ENCODE measurements around the gene ST3GAL6. TPM values are rescaled to one million over a fixed set of nuclear protein-coding genes. Genes with fewer than 3 reads are reported as not detected.

Gene ST3GAL6
- total RNA-seq, 1 donor from 2014 or later = 6.5 TPM

DNA sequence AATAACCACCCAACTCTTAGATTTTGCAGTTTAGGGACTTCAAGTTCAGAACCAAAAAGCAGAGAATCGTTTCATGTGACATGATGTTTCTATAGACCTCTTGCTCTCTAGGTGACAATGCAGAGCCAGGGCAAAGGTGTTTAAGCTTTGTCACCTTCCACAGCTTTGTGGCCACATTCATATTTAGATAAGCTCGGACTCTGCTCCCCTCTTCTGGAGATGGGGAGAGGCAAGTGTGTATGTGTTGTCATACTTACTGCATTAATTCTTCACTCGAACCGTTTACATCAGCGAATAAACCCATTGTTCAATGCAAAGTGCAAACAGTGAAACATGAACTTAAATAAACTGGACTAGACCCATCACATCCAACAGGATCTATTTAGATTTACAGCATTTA lies 33.2 kb downstream of the ST3GAL6 start:
- Mint-ChIP-seq H3K27ac (ENCODE audit: unreplicated experiment) (no peak overlapping the region), H3K9me3 (ENCODE audit: unreplicated experiment) (no peaks in the 10 kb centered on the region), H3K4me1 (ENCODE audit: unreplicated experiment) (no peaks in the 10 kb centered on the region), H3K27me3 (ENCODE audit: unreplicated experiment) (peaks cover 2% of the 10 kb centered on the region), H3K36me3 (ENCODE audit: low read depth, unreplicated experiment) (no peaks in the 10 kb centered on the region), H3K4me3 (ENCODE audit: unreplicated experiment) (no peak overlapping the region)
- DNase-seq (ENCODE audit: low spot score) = no peak
- TF ChIP-seq, protein P1, sequence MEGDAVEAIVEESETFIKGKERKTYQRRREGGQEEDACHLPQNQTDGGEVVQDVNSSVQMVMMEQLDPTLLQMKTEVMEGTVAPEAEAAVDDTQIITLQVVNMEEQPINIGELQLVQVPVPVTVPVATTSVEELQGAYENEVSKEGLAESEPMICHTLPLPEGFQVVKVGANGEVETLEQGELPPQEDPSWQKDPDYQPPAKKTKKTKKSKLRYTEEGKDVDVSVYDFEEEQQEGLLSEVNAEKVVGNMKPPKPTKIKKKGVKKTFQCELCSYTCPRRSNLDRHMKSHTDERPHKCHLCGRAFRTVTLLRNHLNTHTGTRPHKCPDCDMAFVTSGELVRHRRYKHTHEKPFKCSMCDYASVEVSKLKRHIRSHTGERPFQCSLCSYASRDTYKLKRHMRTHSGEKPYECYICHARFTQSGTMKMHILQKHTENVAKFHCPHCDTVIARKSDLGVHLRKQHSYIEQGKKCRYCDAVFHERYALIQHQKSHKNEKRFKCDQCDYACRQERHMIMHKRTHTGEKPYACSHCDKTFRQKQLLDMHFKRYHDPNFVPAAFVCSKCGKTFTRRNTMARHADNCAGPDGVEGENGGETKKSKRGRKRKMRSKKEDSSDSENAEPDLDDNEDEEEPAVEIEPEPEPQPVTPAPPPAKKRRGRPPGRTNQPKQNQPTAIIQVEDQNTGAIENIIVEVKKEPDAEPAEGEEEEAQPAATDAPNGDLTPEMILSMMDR (IDR thresholded peaks at IDR 0.05; ENCODE audit: unreplicated experiment) = no peak

GRCh38 chr3:98797905-98798304 lies 34.8 kb downstream of the ST3GAL6 start:
- Mint-ChIP-seq H3K9me3 (ENCODE audit: unreplicated experiment) (no peaks in the 10 kb centered on the region), H3K4me3 (ENCODE audit: unreplicated experiment) (no peak overlapping the region), H3K27ac (ENCODE audit: unreplicated experiment) (no peak overlapping the region), H3K4me1 (ENCODE audit: unreplicated experiment) (no peaks in the 10 kb centered on the region), H3K36me3 (ENCODE audit: low read depth, unreplicated experiment) (no peaks in the 10 kb centered on the region), H3K27me3 (ENCODE audit: unreplicated experiment) (peaks cover 2% of the 10 kb centered on the region)
- no peak for DNase-seq (ENCODE audit: low spot score)
- TF ChIP-seq, protein P1 (IDR thresholded peaks at IDR 0.05; ENCODE audit: unreplicated experiment) = no peak

- no peak for DNase-seq (ENCODE audit: low spot score)
- H3K27me3 Mint-ChIP-seq (ENCODE audit: unreplicated experiment) = peaks cover 2% of the 10 kb centered on the region
- no peaks in the 10 kb centered on the region for H3K36me3 Mint-ChIP-seq (ENCODE audit: low read depth, unreplicated experiment)
- TF ChIP-seq, protein P1 (IDR thresholded peaks at IDR 0.05; ENCODE audit: unreplicated experiment) = no peak
- H3K4me1 Mint-ChIP-seq (ENCODE audit: unreplicated experiment) = no peaks in the 10 kb centered on the region
- no peak overlapping the region for H3K27ac Mint-ChIP-seq (ENCODE audit: unreplicated experiment)
- H3K4me3 Mint-ChIP-seq (ENCODE audit: unreplicated experiment) = no peak overlapping the region
- no peaks in the 10 kb centered on the region for H3K9me3 Mint-ChIP-seq (ENCODE audit: unreplicated experiment)
These were observed 35.7 kb downstream of the ST3GAL6 start for GRCh38 chr3:98798820-98799219.

GRCh38 chr3:98799479-98799878 lies 36.3 kb downstream of the ST3GAL6 start:
- Mint-ChIP-seq H3K36me3 (ENCODE audit: low read depth, unreplicated experiment) (no peaks in the 10 kb centered on the region), H3K4me1 (ENCODE audit: unreplicated experiment) (no peaks in the 10 kb centered on the region), H3K9me3 (ENCODE audit: unreplicated experiment) (no peaks in the 10 kb centered on the region), H3K4me3 (ENCODE audit: unreplicated experiment) (no peak overlapping the region), H3K27ac (ENCODE audit: unreplicated experiment) (no peak overlapping the region), H3K27me3 (ENCODE audit: unreplicated experiment) (peaks cover 2% of the 10 kb centered on the region)
- no peak for DNase-seq (ENCODE audit: low spot score)
- TF ChIP-seq, protein P1 (IDR thresholded peaks at IDR 0.05; ENCODE audit: unreplicated experiment) = no peak

DNA sequence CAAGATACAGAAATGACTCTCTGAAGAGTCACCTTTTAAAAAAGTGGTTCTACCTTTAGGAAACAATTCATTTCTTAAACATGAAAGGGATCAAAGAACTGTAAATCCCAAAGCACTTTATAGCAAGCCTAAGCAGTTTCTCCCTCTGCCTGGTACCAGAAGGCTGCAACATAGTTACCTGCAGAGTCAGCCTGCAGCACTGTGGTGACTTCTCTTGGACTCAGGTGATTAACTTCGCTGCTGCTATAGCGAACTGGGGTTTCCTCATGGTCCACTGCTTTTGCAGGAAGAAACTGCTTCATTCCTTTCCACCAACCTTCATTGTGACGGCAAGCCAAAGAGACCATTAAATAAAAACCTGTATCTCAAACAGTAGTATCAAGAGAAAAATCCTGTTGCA lies 37.3 kb downstream of the ST3GAL6 start:
- Mint-ChIP-seq H3K27me3 (ENCODE audit: unreplicated experiment) (no peaks in the 10 kb centered on the region), H3K4me3 (ENCODE audit: unreplicated experiment) (no peak overlapping the region), H3K27ac (ENCODE audit: unreplicated experiment) (no peak overlapping the region), H3K4me1 (ENCODE audit: unreplicated experiment) (no peaks in the 10 kb centered on the region), H3K36me3 (ENCODE audit: low read depth, unreplicated experiment) (peaks cover 1% of the 10 kb centered on the region), H3K9me3 (ENCODE audit: unreplicated experiment) (no peaks in the 10 kb centered on the region)
- TF ChIP-seq, protein P1 (IDR thresholded peaks at IDR 0.05; ENCODE audit: unreplicated experiment) = no peak
- no peak for DNase-seq (ENCODE audit: low spot score)

Measured in endothelial cell (in vitro differentiated cells).